Osteocyte (in vitro differentiated cells): ENCODE measurements around the gene CLRN1. TPM values are rescaled to one million over a fixed set of nuclear protein-coding genes. Genes with fewer than 3 reads are reported as not detected.

Experiments
- DNase-seq: peaks from one replicate; pipeline ENCODE4 v3.0.0; 2021; ENCODE audit warnings: mixed read lengths; ENCODE audit not compliant: unreplicated experiment; ENCODE audit errors: extremely low spot score
- H3K27ac Mint-ChIP-seq: one replicate; pipeline ENCODE4 v1.8.0; 2021; ENCODE audit warnings: mild to moderate bottlenecking, mixed read lengths; ENCODE audit not compliant: unreplicated experiment
- H3K27me3 Mint-ChIP-seq: one replicate; pipeline ENCODE4 v1.8.0; 2021; ENCODE audit warnings: mixed read lengths; ENCODE audit not compliant: unreplicated experiment
- H3K36me3 Mint-ChIP-seq: one replicate; pipeline ENCODE4 v1.8.0; 2021; ENCODE audit warnings: mixed read lengths; ENCODE audit not compliant: unreplicated experiment
- H3K4me1 Mint-ChIP-seq: one replicate; pipeline ENCODE4 v1.8.0; 2021; ENCODE audit warnings: mixed read lengths; ENCODE audit not compliant: unreplicated experiment
- H3K4me3 Mint-ChIP-seq: one replicate; pipeline ENCODE4 v1.8.0; 2021; ENCODE audit warnings: mild to moderate bottlenecking, moderate library complexity, mixed read lengths; ENCODE audit not compliant: unreplicated experiment
- H3K9me3 Mint-ChIP-seq: one replicate; pipeline ENCODE4 v1.8.0; 2021; ENCODE audit warnings: mixed read lengths; ENCODE audit not compliant: unreplicated experiment
- total RNA-seq: library from RNA; stranded (reverse); gene quantifications from 2 replicates; pipeline ENCODE4 v1.2.1, GENCODE V29; 2021
- TF ChIP-seq, protein P1 (sequence below): fragments of 200-600 bp; sonication (generic); IDR thresholded peaks from 2 replicates; pipeline ENCODE4 v1.5.0; 2021; ENCODE audit warnings: antibody characterized with exemption, mild to moderate bottlenecking, moderate library complexity

The CLRN1 gene
- total RNA-seq, 1 donor from 2014 or later: not detected

DNA sequence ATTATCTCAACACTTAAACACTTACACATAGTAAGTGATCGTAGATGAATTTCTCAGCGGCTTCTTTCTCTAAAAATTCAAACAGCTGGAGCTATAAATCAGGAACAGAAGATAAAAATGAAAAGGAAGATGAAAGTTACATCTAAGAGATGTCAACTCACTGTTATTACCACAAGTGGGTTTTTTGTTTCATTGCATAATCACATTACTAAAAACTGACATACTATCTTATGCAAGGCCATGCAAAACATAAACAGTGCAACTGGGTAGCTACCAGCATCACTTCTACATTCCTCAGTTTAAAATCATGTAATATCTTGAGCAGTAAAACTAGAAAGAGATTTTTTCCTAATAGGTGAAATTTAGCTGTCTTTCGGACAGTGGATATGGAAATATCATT, 82.2 kb downstream of the CLRN1 start:
- H3K36me3 Mint-ChIP-seq: no peaks in the 10 kb centered on the region
- no peak overlapping the region for H3K4me3 Mint-ChIP-seq
- DNase-seq: no peak
- H3K27me3 Mint-ChIP-seq: peaks cover 33% of the 10 kb centered on the region
- H3K9me3 Mint-ChIP-seq: peaks cover 7% of the 10 kb centered on the region
- no peaks in the 10 kb centered on the region for H3K4me1 Mint-ChIP-seq
- H3K27ac Mint-ChIP-seq: no peak overlapping the region
- TF ChIP-seq, protein P1, sequence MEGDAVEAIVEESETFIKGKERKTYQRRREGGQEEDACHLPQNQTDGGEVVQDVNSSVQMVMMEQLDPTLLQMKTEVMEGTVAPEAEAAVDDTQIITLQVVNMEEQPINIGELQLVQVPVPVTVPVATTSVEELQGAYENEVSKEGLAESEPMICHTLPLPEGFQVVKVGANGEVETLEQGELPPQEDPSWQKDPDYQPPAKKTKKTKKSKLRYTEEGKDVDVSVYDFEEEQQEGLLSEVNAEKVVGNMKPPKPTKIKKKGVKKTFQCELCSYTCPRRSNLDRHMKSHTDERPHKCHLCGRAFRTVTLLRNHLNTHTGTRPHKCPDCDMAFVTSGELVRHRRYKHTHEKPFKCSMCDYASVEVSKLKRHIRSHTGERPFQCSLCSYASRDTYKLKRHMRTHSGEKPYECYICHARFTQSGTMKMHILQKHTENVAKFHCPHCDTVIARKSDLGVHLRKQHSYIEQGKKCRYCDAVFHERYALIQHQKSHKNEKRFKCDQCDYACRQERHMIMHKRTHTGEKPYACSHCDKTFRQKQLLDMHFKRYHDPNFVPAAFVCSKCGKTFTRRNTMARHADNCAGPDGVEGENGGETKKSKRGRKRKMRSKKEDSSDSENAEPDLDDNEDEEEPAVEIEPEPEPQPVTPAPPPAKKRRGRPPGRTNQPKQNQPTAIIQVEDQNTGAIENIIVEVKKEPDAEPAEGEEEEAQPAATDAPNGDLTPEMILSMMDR: no peak

DNA sequence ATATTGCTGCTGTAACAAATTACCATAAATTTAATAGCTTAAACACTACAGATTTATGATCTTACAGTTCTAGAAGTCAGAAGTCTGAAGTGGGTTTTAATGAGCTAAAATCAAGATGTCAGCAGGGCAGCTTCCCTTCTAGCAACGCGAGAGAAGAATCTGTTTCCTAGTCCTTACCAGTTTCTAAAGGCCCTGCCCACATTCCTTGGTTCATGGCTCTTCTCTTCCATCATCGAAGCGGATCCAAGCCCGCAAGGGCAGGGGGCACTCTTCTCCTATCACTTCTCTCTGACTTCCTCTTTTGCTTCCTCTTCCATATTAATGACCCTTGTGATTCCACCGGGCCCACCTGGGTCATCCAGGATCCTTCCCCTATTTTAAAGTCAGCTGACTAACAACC, 83.4 kb downstream of the CLRN1 start:
- DNase-seq: no peak
- Mint-ChIP-seq H3K27ac (no peak overlapping the region), H3K27me3 (peaks cover 34% of the 10 kb centered on the region), H3K4me3 (no peak overlapping the region), H3K4me1 (no peaks in the 10 kb centered on the region), H3K9me3 (peaks cover 7% of the 10 kb centered on the region), H3K36me3 (no peaks in the 10 kb centered on the region)
- TF ChIP-seq, protein P1: no peak

DNA sequence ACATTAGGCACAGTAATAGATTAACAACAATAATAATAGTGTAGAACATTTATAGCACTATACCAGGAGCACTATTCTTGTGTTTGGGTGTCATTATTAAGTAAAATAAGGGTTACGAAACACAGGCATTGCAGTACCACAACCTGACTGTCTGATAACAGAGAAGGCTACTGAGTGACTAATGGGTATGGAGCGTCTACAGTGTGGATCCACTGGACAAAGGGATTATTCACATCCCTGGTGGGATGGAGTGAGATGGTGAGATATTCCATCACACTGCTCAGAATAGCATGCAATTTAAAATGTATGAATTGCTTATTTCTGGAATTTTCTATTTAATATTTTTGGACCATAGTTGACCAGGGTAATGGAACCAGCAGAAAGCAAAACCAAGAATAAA, 85.5 kb downstream of the CLRN1 start:
- DNase-seq: no peak
- Mint-ChIP-seq H3K36me3 (no peaks in the 10 kb centered on the region), H3K27me3 (peaks cover 46% of the 10 kb centered on the region), H3K27ac (no peak overlapping the region), H3K9me3 (peaks cover 7% of the 10 kb centered on the region), H3K4me1 (no peaks in the 10 kb centered on the region), H3K4me3 (no peak overlapping the region)
- TF ChIP-seq, protein P1: no peak

DNA sequence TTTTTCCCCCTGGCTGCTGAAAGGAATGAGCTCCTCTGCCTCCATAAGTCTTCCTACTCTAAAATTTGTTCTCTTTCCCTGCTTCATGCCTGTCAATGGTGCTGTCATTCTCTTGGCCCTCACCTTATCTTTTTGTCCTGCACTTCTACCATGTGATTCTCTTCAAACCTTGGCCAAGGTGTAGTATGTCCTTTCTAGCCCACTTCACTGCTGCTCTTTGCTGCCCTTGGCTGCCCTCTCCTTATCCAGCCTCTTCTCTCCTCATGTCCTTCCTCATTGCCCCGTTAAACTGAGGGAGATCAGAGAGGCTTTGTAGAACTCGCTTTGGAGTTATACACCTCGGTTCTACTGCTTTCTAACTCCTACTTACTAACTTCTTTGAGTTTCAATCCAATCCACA, 87.0 kb downstream of the CLRN1 start:
- DNase-seq: no peak
- Mint-ChIP-seq H3K27ac (no peak overlapping the region), H3K36me3 (no peaks in the 10 kb centered on the region), H3K4me1 (no peaks in the 10 kb centered on the region), H3K27me3 (peaks cover 48% of the 10 kb centered on the region), H3K4me3 (no peak overlapping the region), H3K9me3 (peaks cover 7% of the 10 kb centered on the region)
- TF ChIP-seq, protein P1: no peak

DNA sequence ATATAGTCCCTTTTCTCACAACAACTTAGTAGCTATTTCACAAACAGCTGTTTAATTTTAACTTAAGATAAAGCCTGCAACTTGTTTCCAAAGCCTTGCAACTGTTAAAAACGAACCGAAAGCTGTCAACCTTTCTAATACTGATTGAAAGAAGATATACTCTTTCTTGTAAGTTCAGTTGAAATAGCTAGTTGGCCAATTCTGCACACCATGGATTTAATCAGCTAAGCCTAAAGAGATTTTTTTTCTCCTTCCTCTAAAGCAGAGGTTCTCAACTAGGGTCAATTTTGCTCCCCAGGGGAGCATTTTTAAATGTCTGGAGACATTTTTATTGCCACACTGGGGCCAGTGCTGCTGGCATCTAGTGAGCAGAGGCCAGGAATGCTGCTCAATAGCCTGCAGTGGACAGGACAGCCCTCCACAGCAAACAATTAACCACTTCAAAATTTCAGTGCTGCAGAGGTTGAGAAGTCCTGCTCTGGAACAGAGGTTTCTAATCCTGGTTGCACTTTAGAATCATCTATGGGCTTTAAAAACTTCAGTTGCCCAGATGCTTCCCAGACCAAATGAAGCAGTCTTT, 93.4 kb downstream of the CLRN1 start:
- TF ChIP-seq, protein P1: no peak

More for the DNA sequence above, 93.4 kb downstream of the CLRN1 start:
- Mint-ChIP-seq H3K27me3 (peaks cover 26% of the 10 kb centered on the region), H3K4me3 (no peak overlapping the region), H3K27ac (no peak overlapping the region), H3K4me1 (no peaks in the 10 kb centered on the region), H3K9me3 (no peaks in the 10 kb centered on the region), H3K36me3 (no peaks in the 10 kb centered on the region)
- no peak for DNase-seq
